GM12873 (cell line): ENCODE results near the gene SLC9A9.

Experiments
- CTCF ChIP-seq: IDR thresholded peaks from 2 replicates; pipeline ENCODE4 v1.5.1; 2012; ENCODE audit warnings: low read depth, mild to moderate bottlenecking, moderate library complexity, low read length, control low read depth; ENCODE audit not compliant: insufficient read depth; ENCODE audit errors: missing control alignments

The SLC9A9 gene

GRCh38 chr3:143496191-143496590 lies 352.1 kb downstream of the SLC9A9 start:
- TF ChIP-seq CTCF: no peak

- TF ChIP-seq CTCF: no peak
These were observed 352.7 kb downstream of the SLC9A9 start for GRCh38 chr3:143495527-143495926.

- TF ChIP-seq CTCF: no peak
These were observed 361.7 kb downstream of the SLC9A9 start for GRCh38 chr3:143486611-143487010.

GRCh38 chr3:143484846-143485512 lies 363.3 kb downstream of the SLC9A9 start:
- TF ChIP-seq CTCF: no peak

- TF ChIP-seq CTCF: no peak
These were observed 365.1 kb downstream of the SLC9A9 start for GRCh38 chr3:143483214-143483613.

DNA sequence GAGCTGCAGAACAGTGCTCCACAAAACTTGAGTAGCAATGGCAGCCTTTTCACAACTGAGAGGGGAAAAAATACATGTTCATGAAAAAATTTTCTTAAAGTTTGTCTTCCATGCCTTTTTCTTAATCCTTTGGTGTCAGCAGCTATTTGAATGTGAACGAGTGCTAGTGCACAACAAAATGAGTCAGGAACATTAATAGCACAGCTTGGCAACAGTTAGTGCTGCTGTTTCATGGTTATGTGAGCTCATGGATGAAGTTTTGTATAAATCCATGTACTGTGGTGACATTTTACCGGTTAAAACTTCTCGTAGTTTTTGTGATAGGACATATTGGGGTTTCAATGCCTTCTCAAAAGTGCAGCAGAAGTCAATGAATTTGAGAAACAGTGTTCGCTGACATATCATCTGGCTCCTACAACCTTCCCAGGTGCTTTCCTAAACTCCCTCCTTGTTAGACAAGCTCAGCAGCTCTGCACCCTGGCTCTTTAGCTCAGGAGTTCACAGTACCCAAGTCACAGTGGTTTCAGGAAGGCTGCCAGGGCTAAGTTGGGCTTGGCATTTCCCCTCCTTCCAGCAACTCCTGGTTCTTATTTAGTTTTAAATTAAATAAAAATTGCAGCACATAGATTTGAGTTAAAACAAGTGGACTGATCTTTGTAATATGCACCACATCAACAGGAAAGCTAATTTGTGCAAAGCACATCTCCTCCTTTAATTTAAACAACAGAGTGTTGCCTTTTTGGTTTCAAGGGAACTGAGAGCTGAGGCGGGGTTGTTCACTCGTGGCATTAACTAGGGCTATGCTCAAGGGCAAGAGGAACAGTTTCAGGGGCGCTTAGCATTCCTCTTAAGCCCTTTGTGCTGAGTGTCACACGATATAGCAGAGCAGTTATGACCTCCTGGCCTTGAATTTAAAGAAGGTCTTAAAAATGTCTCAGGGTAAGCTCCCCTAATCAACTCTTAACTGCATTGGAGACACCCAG lies 365.9 kb downstream of the SLC9A9 start:
- TF ChIP-seq CTCF: no peak

- no peak for TF ChIP-seq CTCF
These were observed 367.9 kb downstream of the SLC9A9 start for GRCh38 chr3:143480344-143480743.
